Subcutaneous adipose tissue (tissue), 4 donors: ENCODE data around the gene MARCHF3. TPM values are rescaled to one million over a fixed set of nuclear protein-coding genes. Genes with fewer than 3 reads are reported as not detected.

Experiments used
- CTCF ChIP-seq: fragments of 450-650 bp; IDR thresholded peaks from one replicate; pipeline ENCODE4 v1.5.1; 2016; ENCODE audit warnings: low read depth, mild to moderate bottlenecking, control low read depth, antibody characterized with exemption, moderate library complexity
- total RNA-seq, 4 donors: library from RNA; depleted of rRNA; stranded (reverse); fragments of >200 nt; gene quantifications; one replicate each; pipeline ENCODE4 v1.1.0, GENCODE V29; 2016

Gene MARCHF3
- total RNA-seq, 4 donors from 2014 or later = 5.8 to 30.7 (median 14.6) TPM

- no peak for TF ChIP-seq CTCF
Measured at GRCh38 chr5:126881821-126882600, 148.3 kb downstream of the MARCHF3 start.

DNA sequence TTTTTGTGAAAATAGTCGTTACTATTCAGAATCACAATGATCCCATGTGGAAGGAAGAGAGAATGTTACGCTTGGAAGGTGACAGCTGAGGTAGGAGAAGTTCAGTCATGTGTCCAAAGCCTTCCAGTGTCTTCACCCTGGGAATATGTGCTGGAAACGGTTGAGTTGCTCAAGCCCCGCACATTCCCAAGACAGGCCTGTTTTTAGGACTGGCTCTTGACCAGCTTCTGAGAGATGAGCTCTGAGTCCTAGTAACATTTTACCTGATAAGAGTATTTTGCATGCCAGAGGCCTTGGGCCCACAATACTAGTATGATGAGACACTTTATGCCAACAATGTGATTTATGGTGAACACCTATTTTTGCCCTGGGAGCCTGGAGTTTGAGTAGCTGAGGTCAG, 151.7 kb downstream of the MARCHF3 start:
- no peak for TF ChIP-seq CTCF

- TF ChIP-seq CTCF = no peak
Measured at GRCh38 chr5:126878085-126878484, 152.3 kb downstream of the MARCHF3 start.

- no peak for TF ChIP-seq CTCF
Measured at GRCh38 chr5:126877602-126878001, 152.8 kb downstream of the MARCHF3 start.

GRCh38 chr5:126875303-126875785, 155.0 kb downstream of the MARCHF3 start:
- TF ChIP-seq CTCF = no peak

DNA sequence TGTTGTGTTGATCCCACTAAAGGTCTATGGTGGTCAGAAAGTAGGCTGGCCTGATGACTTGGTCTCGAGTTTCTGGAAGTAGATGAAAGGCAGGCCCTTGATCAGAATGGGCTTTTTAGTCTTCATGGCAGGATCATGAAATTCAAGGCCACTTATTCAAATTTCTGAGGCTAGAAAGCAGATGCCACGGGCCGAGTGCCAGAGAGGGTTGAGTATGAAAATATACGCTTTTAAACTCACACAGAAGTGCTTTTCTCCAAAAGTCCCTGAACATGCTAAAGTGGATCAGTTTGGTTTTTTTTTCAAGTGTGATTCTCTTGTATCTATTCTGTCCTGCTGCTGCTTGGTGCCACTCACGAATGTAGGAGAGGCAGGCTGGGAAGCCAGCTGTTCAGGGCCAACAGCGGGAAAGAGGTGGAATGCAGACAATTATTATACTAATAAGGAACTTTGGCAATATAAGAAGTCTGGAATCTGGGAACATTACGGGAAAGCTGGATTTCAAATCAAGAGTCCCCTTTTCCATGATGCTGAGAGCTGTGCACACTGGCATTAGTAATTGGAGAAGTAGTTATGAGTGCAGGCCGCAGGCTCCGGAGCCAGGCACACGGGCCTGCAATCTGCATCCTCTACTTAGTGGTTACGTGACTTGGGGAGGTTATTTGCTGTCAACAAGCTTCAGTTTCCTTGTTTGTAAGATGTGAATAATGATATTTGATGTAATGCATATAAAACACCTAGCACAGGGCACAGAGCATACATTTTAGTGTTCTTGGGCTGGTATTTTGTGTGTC, 157.6 kb downstream of the MARCHF3 start:
- no peak for TF ChIP-seq CTCF

DNA sequence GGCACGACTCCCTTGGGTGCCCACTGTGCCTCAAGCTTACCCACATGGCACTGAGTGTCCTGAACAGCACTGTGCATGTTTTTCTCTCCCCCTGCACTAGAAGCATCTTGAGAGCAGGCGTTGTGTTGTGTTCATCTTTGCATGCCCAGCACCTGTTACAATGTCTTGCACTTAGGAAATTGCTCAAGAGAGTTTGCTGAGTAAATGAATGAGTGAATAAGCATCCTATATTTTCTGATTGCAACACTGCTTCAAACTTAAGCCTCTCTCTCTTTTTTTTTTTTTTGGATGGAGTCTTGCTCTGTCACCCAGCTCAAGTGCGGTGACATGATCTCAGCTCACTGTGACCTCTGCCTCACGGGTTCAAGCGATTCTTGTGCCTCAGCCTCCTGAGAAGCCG, 158.9 kb downstream of the MARCHF3 start:
- no peak for TF ChIP-seq CTCF
